ENCODE data around the gene TMEM175.

DNA sequence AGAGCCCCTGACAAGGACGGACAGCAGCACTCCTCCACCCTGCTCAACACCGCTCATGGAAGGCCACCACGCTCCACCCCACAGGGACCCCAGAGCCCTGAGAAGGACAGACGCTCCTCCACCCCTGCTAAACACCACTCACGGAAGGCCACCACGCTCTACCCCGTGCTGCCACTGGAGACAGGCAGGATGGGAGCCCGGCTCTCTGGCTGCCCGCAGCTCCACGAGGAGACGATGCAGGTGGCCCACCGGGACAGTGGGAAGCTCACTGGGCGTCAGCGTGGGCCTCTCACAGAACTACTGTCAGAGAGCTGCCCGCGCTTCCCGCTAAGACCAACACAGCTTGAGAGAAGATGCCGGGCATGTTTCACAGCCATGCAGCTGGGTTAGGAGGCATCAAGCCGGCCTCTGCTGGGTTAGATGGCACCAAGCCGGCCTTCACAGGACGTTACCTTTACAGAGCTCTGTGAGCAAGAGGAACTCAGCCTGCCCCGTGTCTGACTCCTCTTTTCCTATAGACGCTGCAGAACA lies 21.0 kb upstream of the TMEM175 start:
- TF ChIP-seq, protein P1, sequence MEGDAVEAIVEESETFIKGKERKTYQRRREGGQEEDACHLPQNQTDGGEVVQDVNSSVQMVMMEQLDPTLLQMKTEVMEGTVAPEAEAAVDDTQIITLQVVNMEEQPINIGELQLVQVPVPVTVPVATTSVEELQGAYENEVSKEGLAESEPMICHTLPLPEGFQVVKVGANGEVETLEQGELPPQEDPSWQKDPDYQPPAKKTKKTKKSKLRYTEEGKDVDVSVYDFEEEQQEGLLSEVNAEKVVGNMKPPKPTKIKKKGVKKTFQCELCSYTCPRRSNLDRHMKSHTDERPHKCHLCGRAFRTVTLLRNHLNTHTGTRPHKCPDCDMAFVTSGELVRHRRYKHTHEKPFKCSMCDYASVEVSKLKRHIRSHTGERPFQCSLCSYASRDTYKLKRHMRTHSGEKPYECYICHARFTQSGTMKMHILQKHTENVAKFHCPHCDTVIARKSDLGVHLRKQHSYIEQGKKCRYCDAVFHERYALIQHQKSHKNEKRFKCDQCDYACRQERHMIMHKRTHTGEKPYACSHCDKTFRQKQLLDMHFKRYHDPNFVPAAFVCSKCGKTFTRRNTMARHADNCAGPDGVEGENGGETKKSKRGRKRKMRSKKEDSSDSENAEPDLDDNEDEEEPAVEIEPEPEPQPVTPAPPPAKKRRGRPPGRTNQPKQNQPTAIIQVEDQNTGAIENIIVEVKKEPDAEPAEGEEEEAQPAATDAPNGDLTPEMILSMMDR (optimal IDR thresholded peaks at IDR 0.05 in 1 of 3, IDR thresholded peaks at IDR 0.05 in 1 of 3, conservative IDR thresholded peaks at IDR 0.05 in 1 of 3; ENCODE audit: extremely low read depth in 1 of 3, insufficient read depth in 2 of 3, low read length in 3 of 3) = no peak
- no peak for TF ChIP-seq EZH2 (IDR thresholded peaks at IDR 0.05; ENCODE audit: low read length)
